ENCODE measurements around the gene RAP2A.

DNA sequence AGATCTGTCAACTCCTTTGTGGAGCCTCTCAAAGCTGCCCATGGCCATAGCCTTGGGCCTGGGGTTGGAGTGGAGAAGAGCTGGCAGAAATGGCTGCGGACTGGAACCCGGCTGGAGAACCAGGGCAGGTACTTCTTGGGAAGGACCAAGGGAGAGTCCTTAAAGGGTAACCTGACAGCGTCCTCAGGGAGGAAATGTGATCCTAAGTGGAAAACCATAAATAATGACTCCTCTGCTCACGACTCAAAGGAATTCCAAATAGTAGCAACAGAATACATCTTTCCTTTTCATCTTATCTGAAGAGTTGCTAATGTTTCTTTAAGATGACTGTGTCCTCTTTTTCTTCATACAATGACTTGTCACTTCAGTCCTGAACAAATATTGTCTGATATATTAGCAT is 41.0 kb downstream of the RAP2A start:
- TF ChIP-seq CTCF (IDR thresholded peaks at IDR 0.05): no peak
- no peak for TF ChIP-seq POLR2A (IDR thresholded peaks at IDR 0.05)

All from suprapubic skin (tissue), 3 donors.